GM12878 (cell line): Measurements from ENCODE around the gene EMP2. TPM values are rescaled to one million over a fixed set of nuclear protein-coding genes. Genes with fewer than 3 reads are reported as not detected.

Source experiments
- ATAC-seq: fragments of 200-7000 bp; cut with Tn5 transposase; 3 replicates; pipeline ENCODE4 v1.9.1; 2020; ENCODE audit warnings: mild to moderate bottlenecking, moderate library complexity
- BruUV-seq: library from RNA; stranded (reverse); fragments of 400-500 nt; replicated peaks from 2 replicates; lab custom pipeline; 2021; lab: Mats Ljungman, UMichigan
- CTCF ChIA-PET: fragments of 300-600 bp; sonication (Branson Sonifier 250); formaldehyde crosslinking; extraction: SDS; loops from one replicate; lab custom pipeline; 2021; ENCODE audit warnings: inconsistent platforms; lab: Yijun Ruan, JAX
- POLR2A ChIA-PET: fragments of 350-600 bp; formaldehyde crosslinking; extraction: SDS; loops from one replicate; lab custom pipeline; 2021; ENCODE audit warnings: inconsistent platforms; lab: Charles Lee
- RAD21 ChIA-PET: fragments of 300-600 bp; sonication (Branson Sonifier 250); formaldehyde crosslinking; loops from one replicate; lab custom pipeline; 2023; ENCODE audit warnings: antibody characterized with exemption; ENCODE audit not compliant: unreplicated experiment; lab: Charles Lee
- SMC1A ChIA-PET: fragments of 300-600 bp; sonication (Branson Sonifier 250); formaldehyde crosslinking; loops from one replicate; lab custom pipeline; 2023; ENCODE audit not compliant: unreplicated experiment, uncharacterized antibody; lab: Charles Lee
- DNase-seq: peaks from one replicate; pipeline ENCODE4 v3.0.0-alpha.2; 2011; ENCODE audit warnings: low read depth, low spot score
- FAIRE-seq: peaks from 3 replicates; lab custom pipeline; 2011; peaks lifted over from hg19 to GRCh38; lab: Jason Lieb, UNC
- H2AFZ ChIP-seq: 2 replicates; pipeline ENCODE4 v1.6.0; 2011; ENCODE audit warnings: low read depth, low read length, control low read depth; ENCODE audit not compliant: control insufficient read depth
- H3K27ac ChIP-seq: 2 replicates; pipeline ENCODE4 v1.5.1; 2011; ENCODE audit warnings: control low read depth; ENCODE audit not compliant: control insufficient read depth, insufficient read depth
- H3K27me3 ChIP-seq, 2 experiments: replicated peaks in 1 of 2; 2 replicates each; pipeline versions ENCODE4 v1.6.0 to v1.6.1; 2011; ENCODE audit warnings: low read length in 1 of 2; ENCODE audit not compliant: control insufficient read depth in 2 of 2, insufficient read depth in 2 of 2
- H3K36me3 ChIP-seq, 2 experiments: 2 replicates each; pipeline ENCODE4 v1.5.1; 2011; ENCODE audit warnings: low read length in 1 of 2; ENCODE audit not compliant: control insufficient read depth in 2 of 2, insufficient read depth in 2 of 2
- H3K4me1 ChIP-seq: 2 replicates; pipeline ENCODE4 v1.6.1; 2011; ENCODE audit warnings: mild to moderate bottlenecking, low read length, moderate library complexity, mixed read lengths; ENCODE audit not compliant: control insufficient read depth, insufficient read depth
- H3K4me2 ChIP-seq: 2 replicates; pipeline ENCODE4 v1.6.0; 2011; ENCODE audit warnings: control low read depth; ENCODE audit not compliant: control insufficient read depth, insufficient read depth
- H3K4me3 ChIP-seq: fragments of 200-600 bp; sonication (generic); 2 replicates; pipeline ENCODE4 v1.5.1; 2016
- H3K79me2 ChIP-seq: 2 replicates; pipeline ENCODE4 v1.6.0; 2011; ENCODE audit warnings: low read length; ENCODE audit not compliant: control insufficient read depth, insufficient read depth
- H3K9ac ChIP-seq: 2 replicates; pipeline ENCODE4 v1.8.0; 2011; ENCODE audit warnings: low read length, control low read depth, mixed read lengths; ENCODE audit not compliant: control insufficient read depth, insufficient read depth
- H3K9me3 ChIP-seq: replicated peaks from 3 replicates; pipeline ENCODE4 v1.5.1; 2011; ENCODE audit warnings: mild to moderate bottlenecking, low read length; ENCODE audit not compliant: control insufficient read depth, insufficient read depth
- H4K20me1 ChIP-seq: 2 replicates; pipeline ENCODE4 v1.6.0; 2011; ENCODE audit not compliant: control insufficient read depth, insufficient read depth
- IKZF1 ChIP-seq: fragments of 450-650 bp; conservative IDR thresholded peaks from 2 replicates; pipeline ENCODE4 v1.6.1; 2017; ENCODE audit warnings: antibody characterized with exemption, mild to moderate bottlenecking
- RAD51 ChIP-seq: fragments of 450-650 bp; IDR thresholded peaks from 2 replicates; pipeline ENCODE4 v1.6.1; 2016; ENCODE audit warnings: moderate library complexity, mild to moderate bottlenecking, inconsistent platforms
- SIX5 ChIP-seq: IDR thresholded peaks from 2 replicates; pipeline ENCODE4 v1.6.1; 2011; ENCODE audit warnings: mild to moderate bottlenecking, low read depth, low read length, moderate library complexity; ENCODE audit not compliant: severe bottlenecking
- TBL1XR1 ChIP-seq: IDR thresholded peaks from 2 replicates; pipeline ENCODE4 v1.6.1; 2012; ENCODE audit warnings: low read depth, low read length, improper control_type of control experiment
- WGBS: methylation state at CpG from one replicate; pipeline ENCODE4 v1.1.6; 2016; ENCODE audit warnings: low lambda C conversion rate; ENCODE audit not compliant: insufficient replicate concordance, insufficient coverage; ENCODE audit errors: missing lambda C conversion rate; 5-methylcytosine and 5-hydroxymethylcytosine counted together
- in situ Hi-C: fragments of 300-500 bp; cut with MboI; formaldehyde crosslinking; loops from 9 replicates; pipeline ENCODE4 v1.14.3; 2018; ENCODE audit warnings: mixed read lengths
- intact Hi-C: fragments of 100-400 bp; cut with micrococcal nuclease; formaldehyde crosslinking; loops from one replicate; pipeline ENCODE4 v1.14.2; 2022; ENCODE audit not compliant: unreplicated experiment
- polyA plus RNA-seq, 11 experiments: library from polyadenylated mRNA; depleted of rRNA in 4 of 11; unstranded in 6 of 11; stranded (reverse) in 5 of 11; fragments of >200 nt; fragmentation: Nextera tagmentation in 4 of 11; fragmentation: Illumina TruSeq in 1 of 11; extraction: Ambion mirVana in 4 of 11; extraction: Trizol in 1 of 11; gene quantifications; 1 replicate in 1 of 11; 2 replicates in 10 of 11; pipeline versions ENCODE4 v1.2.1 to v1.2.3, GENCODE V29; 2011 to 2016; ENCODE audit warnings: inconsistent platforms in 2 of 11, missing spikeins in 2 of 11, low read depth in 1 of 11
- total RNA-seq, 4 experiments: library from RNA; depleted of rRNA in 3 of 4; stranded (reverse); fragments of >200 nt in 3 of 4; fragmentation: Illumina TruSeq in 1 of 4; extraction: Trizol in 1 of 4; gene quantifications; 2 replicates each; pipeline versions ENCODE4 v1.2.1 to v1.2.3, GENCODE V29; 2013 to 2021
- TF ChIP-seq, protein P1 (sequence below): fragments of 450-650 bp; formaldehyde crosslinking; IDR thresholded peaks from 2 replicates; pipeline ENCODE4 v1.5.0; 2022; ENCODE audit warnings: mild to moderate bottlenecking, missing genetic modification characterization

The EMP2 gene
- total and polyA plus RNA-seq, 10 of the 15 experiments (the other 5 are each of a cell fraction or from before 2014, with no cell fraction given) = 0.41 to 10.4 (median 3.8) TPM

DNA sequence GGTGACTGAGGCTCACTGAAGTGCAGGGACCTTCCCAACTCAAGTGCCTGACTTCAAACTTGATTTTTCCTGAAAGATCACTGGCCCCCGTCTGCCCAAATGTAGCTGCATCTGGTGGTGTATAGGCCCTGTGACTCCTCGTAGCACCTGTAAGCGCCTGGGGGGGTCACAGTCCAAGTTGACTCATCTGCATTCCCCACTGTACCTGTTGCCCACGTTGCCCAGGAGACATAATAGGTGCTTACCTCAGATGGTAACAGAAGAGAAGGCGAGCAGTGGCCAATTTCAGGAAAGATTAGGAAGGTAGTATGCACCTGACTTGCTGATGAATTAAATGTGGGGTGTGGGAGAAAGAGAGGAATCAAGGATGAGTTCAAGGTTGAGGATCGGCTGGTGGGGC is 44.1 kb upstream of the EMP2 start:
- ATAC-seq (no peak), FAIRE-seq (no peak), DNase-seq (no peak)
- H3K79me2 ChIP-seq = no peaks in the 10 kb centered on the region
- SMC1A ChIA-PET = no interaction called here
- no peak overlapping the region for H3K4me3 ChIP-seq
- WGBS = 40% methylated on average over 6 of the region's 6 CpGs
- H3K4me1 ChIP-seq = peaks cover 6% of the 10 kb centered on the region
- no peaks in the 10 kb centered on the region for H3K27me3 ChIP-seq
- no peak overlapping the region for H2AFZ ChIP-seq
- in situ Hi-C loops = no loop called here
- no peaks in the 10 kb centered on the region for H3K36me3 ChIP-seq
- H3K4me2 ChIP-seq = no peak overlapping the region
- POLR2A ChIA-PET = interaction anchor here (0.6 kb wide), 1 partner anchor 95 kb away, joined by 3 read pairs; no protein-coding TSS in a partner anchor
- TF ChIP-seq, protein P1, sequence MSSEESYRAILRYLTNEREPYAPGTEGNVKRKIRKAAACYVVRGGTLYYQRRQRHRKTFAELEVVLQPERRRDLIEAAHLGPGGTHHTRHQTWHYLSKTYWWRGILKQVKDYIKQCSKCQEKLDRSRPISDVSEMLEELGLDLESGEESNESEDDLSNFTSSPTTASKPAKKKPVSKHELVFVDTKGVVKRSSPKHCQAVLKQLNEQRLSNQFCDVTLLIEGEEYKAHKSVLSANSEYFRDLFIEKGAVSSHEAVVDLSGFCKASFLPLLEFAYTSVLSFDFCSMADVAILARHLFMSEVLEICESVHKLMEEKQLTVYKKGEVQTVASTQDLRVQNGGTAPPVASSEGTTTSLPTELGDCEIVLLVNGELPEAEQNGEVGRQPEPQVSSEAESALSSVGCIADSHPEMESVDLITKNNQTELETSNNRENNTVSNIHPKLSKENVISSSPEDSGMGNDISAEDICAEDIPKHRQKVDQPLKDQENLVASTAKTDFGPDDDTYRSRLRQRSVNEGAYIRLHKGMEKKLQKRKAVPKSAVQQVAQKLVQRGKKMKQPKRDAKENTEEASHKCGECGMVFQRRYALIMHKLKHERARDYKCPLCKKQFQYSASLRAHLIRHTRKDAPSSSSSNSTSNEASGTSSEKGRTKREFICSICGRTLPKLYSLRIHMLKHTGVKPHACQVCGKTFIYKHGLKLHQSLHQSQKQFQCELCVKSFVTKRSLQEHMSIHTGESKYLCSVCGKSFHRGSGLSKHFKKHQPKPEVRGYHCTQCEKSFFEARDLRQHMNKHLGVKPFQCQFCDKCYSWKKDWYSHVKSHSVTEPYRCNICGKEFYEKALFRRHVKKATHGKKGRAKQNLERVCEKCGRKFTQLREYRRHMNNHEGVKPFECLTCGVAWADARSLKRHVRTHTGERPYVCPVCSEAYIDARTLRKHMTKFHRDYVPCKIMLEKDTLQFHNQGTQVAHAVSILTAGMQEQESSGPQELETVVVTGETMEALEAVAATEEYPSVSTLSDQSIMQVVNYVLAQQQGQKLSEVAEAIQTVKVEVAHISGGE (CRISPR knock-in tag) = no peak
- TF ChIP-seq TBL1XR1 = no peak
- TF ChIP-seq SIX5 = no peak
- TF ChIP-seq IKZF1 = no peak
- no peak for TF ChIP-seq RAD51
- TF ChIP-seq, all 136 proteins: peak for 0
- Histone ChIP-seq H4K20me1 (no peaks in the 10 kb centered on the region), H3K9me3 (no peaks in the 10 kb centered on the region), H3K27ac (no peak overlapping the region), H3K9ac (no peak overlapping the region)
- CTCF ChIA-PET = interaction anchor here (1.4 kb wide), 1 partner anchor 102 kb away, joined by 6 read pairs; no protein-coding TSS in a partner anchor
- RAD21 ChIA-PET = no interaction called here
- intact Hi-C loops = no loop called here
- BruUV-seq = no TSS peak
